ENCODE measurements around the gene SMIM5. TPM values are rescaled to one million over a fixed set of nuclear protein-coding genes. Genes with fewer than 3 reads are reported as not detected.

SMIM5 gene
- total and polyA plus RNA-seq, 9 of the 15 experiments (the other 6 are each of a cell fraction or from before 2014, with no cell fraction given): 0.08 TPM; not detected in 8

DNA sequence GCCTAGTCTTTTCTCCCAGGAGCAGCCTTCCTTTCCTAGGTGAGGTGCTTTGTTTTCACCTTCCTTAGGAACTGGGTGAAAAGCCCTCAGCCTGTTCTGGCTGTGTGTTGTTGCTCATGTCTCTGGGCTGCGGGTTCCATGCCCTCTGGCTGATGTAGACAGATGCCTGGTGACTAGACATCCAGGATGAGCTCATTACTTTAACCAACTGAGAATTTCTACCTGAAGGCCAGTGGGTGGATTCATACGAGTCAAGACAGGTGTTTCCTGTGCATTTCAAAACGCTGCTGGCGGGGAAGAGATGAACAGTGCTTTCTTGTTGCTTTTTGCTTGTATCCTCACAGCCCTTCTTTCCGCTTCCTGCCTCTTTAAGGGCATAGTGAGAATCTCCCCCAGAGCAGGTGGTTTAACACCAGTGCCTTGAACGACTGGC is 56.2 kb downstream of the SMIM5 start:
- BruUV-seq (replicated peaks): no TSS peak
- H3K4me1 ChIP-seq (replicated peaks in 1 of 2; ENCODE audit: control insufficient read depth in 2 of 2, insufficient read depth in 2 of 2, low read length in 2 of 2): peaks cover 0 to 3% of the 10 kb centered on the region in 2 experiments; a peak in 2 of 5 replicates
- ATAC-seq (no peak), FAIRE-seq (no peak), DNase-seq (ENCODE audit: extremely low read depth in 1 of 4, low spot score in 3 of 4) (no peak)
- peaks cover 30% of the 10 kb centered on the region for H3K79me2 ChIP-seq (ENCODE audit: control insufficient read depth, insufficient read depth, low read length)
- no peak overlapping the region for H3K9ac ChIP-seq (ENCODE audit: insufficient read depth in 1 of 2, low read depth in 2 of 2, low read length in 2 of 2)
- H3K4me3 ChIP-seq: no peak overlapping the region
- 92% methylated on average over 6 of the region's 6 CpGs for WGBS (ENCODE audit: insufficient coverage, low coverage, missing lambda C conversion rate)
- peaks cover 13% of the 10 kb centered on the region; the same call in 1 of the 2 replicates for H4K20me1 ChIP-seq (replicated peaks; ENCODE audit: control insufficient read depth, insufficient read depth, low read length)
- peaks cover 65% of the 10 kb centered on the region for H3K36me3 ChIP-seq (ENCODE audit: control insufficient read depth, insufficient read depth, low read length)
- CTCF ChIA-PET (ENCODE audit: low intra/inter-chr PET ratio): no interaction called here
- peaks cover 7% of the 10 kb centered on the region for H3K9me1 ChIP-seq (ENCODE audit: control insufficient read depth, insufficient read depth, low read length)
- TF ChIP-seq ZNF197 (CRISPR knock-in tag; IDR thresholded peaks at IDR 0.05; ENCODE audit: low read depth) (no peak), ELF2 (CRISPR knock-in tag; IDR thresholded peaks at IDR 0.05) (no peak), SIN3A (IDR thresholded peaks at IDR 0.05; ENCODE audit: borderline replicate concordance in 2 of 2, control insufficient read depth in 1 of 2, low read depth in 2 of 2, low read length in 2 of 2) (no peak), XRCC3 (IDR thresholded peaks at IDR 0.05) (no peak), ZNF384 (IDR thresholded peaks at IDR 0.05; ENCODE audit: low read depth, low read length) (no peak), ZC3H8 (IDR thresholded peaks at IDR 0.05) (no peak), ZNF316 (IDR thresholded peaks at IDR 0.05) (no peak), TEAD4 (IDR thresholded peaks at IDR 0.05; ENCODE audit: low read length) (no peak), TEAD4 (CRISPR knock-in tag; IDR thresholded peaks at IDR 0.05; ENCODE audit: borderline replicate concordance) (no peak), LCOR (CRISPR knock-in tag; IDR thresholded peaks at IDR 0.05) (no peak), SMAD1 (IDR thresholded peaks at IDR 0.05; ENCODE audit: low read depth, low read length, partially characterized antibody) (no peak)
- TF ChIP-seq, protein P1, sequence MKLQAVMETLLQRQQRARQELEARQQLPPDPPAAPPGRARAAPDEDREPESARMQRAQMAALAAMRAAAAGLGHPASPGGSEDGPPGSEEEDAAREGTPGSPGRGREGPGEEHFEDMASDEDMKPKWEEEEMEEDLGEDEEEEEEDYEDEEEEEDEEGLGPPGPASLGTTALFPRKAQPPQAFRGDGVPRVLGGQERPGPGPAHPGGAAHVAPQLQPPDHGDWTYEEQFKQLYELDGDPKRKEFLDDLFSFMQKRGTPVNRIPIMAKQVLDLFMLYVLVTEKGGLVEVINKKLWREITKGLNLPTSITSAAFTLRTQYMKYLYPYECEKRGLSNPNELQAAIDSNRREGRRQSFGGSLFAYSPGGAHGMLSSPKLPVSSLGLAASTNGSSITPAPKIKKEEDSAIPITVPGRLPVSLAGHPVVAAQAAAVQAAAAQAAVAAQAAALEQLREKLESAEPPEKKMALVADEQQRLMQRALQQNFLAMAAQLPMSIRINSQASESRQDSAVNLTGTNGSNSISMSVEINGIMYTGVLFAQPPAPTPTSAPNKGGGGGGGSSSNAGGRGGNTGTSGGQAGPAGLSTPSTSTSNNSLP (IDR thresholded peaks at IDR 0.05; ENCODE audit: borderline replicate concordance, low read depth, low read length): no peak
- POLR2A ChIA-PET: interaction anchor here (0.6 kb wide), 1 partner anchor 29 kb away, joined by 3 read pairs; no protein-coding TSS in a partner anchor
- no peaks in the 10 kb centered on the region for H3K27me3 ChIP-seq (ENCODE audit: control insufficient read depth in 2 of 2, insufficient read depth in 2 of 2, low read length in 2 of 2)
- in situ Hi-C loops (cut with MboI) (no loop called here), intact Hi-C loops (cut with micrococcal nuclease) (no loop called here)
- no peaks in the 10 kb centered on the region for H3K9me3 ChIP-seq (replicated peaks; ENCODE audit: control insufficient read depth, insufficient read depth, low read depth, low read length)
- no peak overlapping the region for H2AFZ ChIP-seq (ENCODE audit: low read depth, low read length)
- no peak overlapping the region for H3K4me2 ChIP-seq (ENCODE audit: insufficient read depth, low read length)
- H3K27ac ChIP-seq (ENCODE audit: extremely low read depth, low read depth, low read length): no peak overlapping the region

Other genes starting within 250 kb of the SMIM5 start
Only the 7 nearest of the 14 such genes appear.
- 2.3 and 3.5 TPM in 2 replicates for gene CASKIN2, start 117.9 kb upstream of the SMIM5 start, total RNA-seq (2014; rRNA removed)
- gene CASKIN2, start 117.9 kb upstream of the SMIM5 start, total RNA-seq (2014; rRNA removed; fragmentation: Illumina TruSeq; extraction: Trizol): 1.1 and 1.3 TPM in 2 replicates
- 2.1 and 2.3 TPM in 2 replicates for gene CASKIN2, start 117.9 kb upstream of the SMIM5 start, total RNA-seq (2015; rRNA removed; fragmentation: Illumina TruSeq; extraction: Trizol)
- 12.2 and 14.5 TPM in 2 replicates for gene CASKIN2, start 117.9 kb upstream of the SMIM5 start, total RNA-seq (2021)
- 1.9 and 2.2 TPM in 2 replicates for gene CASKIN2, start 117.9 kb upstream of the SMIM5 start, polyA plus RNA-seq (2011; rRNA removed)
- gene CASKIN2, start 117.9 kb upstream of the SMIM5 start, polyA plus RNA-seq (2014; fragmentation: Illumina TruSeq; extraction: Trizol): 2.5 and 5.7 TPM in 2 replicates
- gene CASKIN2, start 117.9 kb upstream of the SMIM5 start, polyA plus RNA-seq (2014; fragmentation: Nextera tagmentation; extraction: Ambion mirVana): under 1 TPM; 0.01 to 0.04 TPM
- 3.0 and 5.1 TPM in 2 replicates for gene CASKIN2, start 117.9 kb upstream of the SMIM5 start, polyA plus RNA-seq (2014; rRNA removed)
- 53.0 and 81.0 TPM in 2 replicates for gene TSEN54, start 116.9 kb upstream of the SMIM5 start, total RNA-seq (2014; rRNA removed)
- gene TSEN54, start 116.9 kb upstream of the SMIM5 start, total RNA-seq (2014; rRNA removed; fragmentation: Illumina TruSeq; extraction: Trizol): 34.6 and 48.9 TPM in 2 replicates
- gene TSEN54, start 116.9 kb upstream of the SMIM5 start, total RNA-seq (2015; rRNA removed; fragmentation: Illumina TruSeq; extraction: Trizol): 35.6 and 37.2 TPM in 2 replicates
- gene TSEN54, start 116.9 kb upstream of the SMIM5 start, total RNA-seq (2021): 58.0 and 64.3 TPM in 2 replicates
- 57.6 and 62.0 TPM in 2 replicates for gene TSEN54, start 116.9 kb upstream of the SMIM5 start, polyA plus RNA-seq (2011; rRNA removed)
- gene TSEN54, start 116.9 kb upstream of the SMIM5 start, polyA plus RNA-seq (2014; fragmentation: Illumina TruSeq; extraction: Trizol): 40.0 and 41.6 TPM in 2 replicates
- gene TSEN54, start 116.9 kb upstream of the SMIM5 start, polyA plus RNA-seq (2014; fragmentation: Nextera tagmentation; extraction: Ambion mirVana): 10 to 100 TPM in 1 of 2 experiments, 1 to 10 TPM in 1; 5.9 to 13.6 TPM
- gene TSEN54, start 116.9 kb upstream of the SMIM5 start, polyA plus RNA-seq (2014; rRNA removed): 55.6 and 62.6 TPM in 2 replicates
- 17.9 and 19.5 TPM in 2 replicates for gene LLGL2, start 107.7 kb upstream of the SMIM5 start, total RNA-seq (2014; rRNA removed)
- gene LLGL2, start 107.7 kb upstream of the SMIM5 start, total RNA-seq (2014; rRNA removed; fragmentation: Illumina TruSeq; extraction: Trizol): 1.8 and 3.0 TPM in 2 replicates
- gene LLGL2, start 107.7 kb upstream of the SMIM5 start, total RNA-seq (2015; rRNA removed; fragmentation: Illumina TruSeq; extraction: Trizol): 10.2 and 11.8 TPM in 2 replicates
- gene LLGL2, start 107.7 kb upstream of the SMIM5 start, total RNA-seq (2021): 24.4 and 25.2 TPM in 2 replicates
- gene LLGL2, start 107.7 kb upstream of the SMIM5 start, polyA plus RNA-seq (2011; rRNA removed): 12.5 and 16.0 TPM in 2 replicates
- gene LLGL2, start 107.7 kb upstream of the SMIM5 start, polyA plus RNA-seq (2014; fragmentation: Illumina TruSeq; extraction: Trizol): 3.7 and 14.7 TPM in 2 replicates
- 1 to 10 TPM in 1 of 2 experiments, under 1 TPM in 1; 0.32 to 1.3 TPM for gene LLGL2, start 107.7 kb upstream of the SMIM5 start, polyA plus RNA-seq (2014; fragmentation: Nextera tagmentation; extraction: Ambion mirVana)
- 17.7 and 23.7 TPM in 2 replicates for gene LLGL2, start 107.7 kb upstream of the SMIM5 start, polyA plus RNA-seq (2014; rRNA removed)
- 0.05 and 0.24 TPM in 2 replicates for gene MYO15B, start 45.6 kb upstream of the SMIM5 start, total RNA-seq (2014; rRNA removed)
- 1.2 TPM in 1 of 2 replicates, not detected in the other for gene MYO15B, start 45.6 kb upstream of the SMIM5 start, total RNA-seq (2014; rRNA removed; fragmentation: Illumina TruSeq; extraction: Trizol)
- gene MYO15B, start 45.6 kb upstream of the SMIM5 start, total RNA-seq (2015; rRNA removed; fragmentation: Illumina TruSeq; extraction: Trizol): 0.83 TPM in 2 replicates
- gene MYO15B, start 45.6 kb upstream of the SMIM5 start, total RNA-seq (2021): 1.5 and 3.1 TPM in 2 replicates
- gene MYO15B, start 45.6 kb upstream of the SMIM5 start, polyA plus RNA-seq (2011; rRNA removed): 0.82 and 1.2 TPM in 2 replicates
- gene MYO15B, start 45.6 kb upstream of the SMIM5 start, polyA plus RNA-seq (2014; fragmentation: Illumina TruSeq; extraction: Trizol): 0.12 and 0.76 TPM in 2 replicates
- not detected for gene MYO15B, start 45.6 kb upstream of the SMIM5 start, polyA plus RNA-seq (2014; fragmentation: Nextera tagmentation; extraction: Ambion mirVana)
- gene MYO15B, start 45.6 kb upstream of the SMIM5 start, polyA plus RNA-seq (2014; rRNA removed): 0.98 and 1.5 TPM in 2 replicates
- 25.2 and 26.8 TPM in 2 replicates for gene RECQL5, start 33.7 kb downstream of the SMIM5 start, total RNA-seq (2014; rRNA removed)
- 12.3 and 14.5 TPM in 2 replicates for gene RECQL5, start 33.7 kb downstream of the SMIM5 start, total RNA-seq (2014; rRNA removed; fragmentation: Illumina TruSeq; extraction: Trizol)
- gene RECQL5, start 33.7 kb downstream of the SMIM5 start, total RNA-seq (2015; rRNA removed; fragmentation: Illumina TruSeq; extraction: Trizol): 15.2 and 15.9 TPM in 2 replicates
- gene RECQL5, start 33.7 kb downstream of the SMIM5 start, total RNA-seq (2021): 34.8 and 35.7 TPM in 2 replicates
- gene RECQL5, start 33.7 kb downstream of the SMIM5 start, polyA plus RNA-seq (2011; rRNA removed): 16.4 and 20.4 TPM in 2 replicates
- gene RECQL5, start 33.7 kb downstream of the SMIM5 start, polyA plus RNA-seq (2014; fragmentation: Illumina TruSeq; extraction: Trizol): 23.1 and 27.9 TPM in 2 replicates
- 1 to 10 TPM; 4.1 to 5.8 TPM for gene RECQL5, start 33.7 kb downstream of the SMIM5 start, polyA plus RNA-seq (2014; fragmentation: Nextera tagmentation; extraction: Ambion mirVana)
- 23.1 and 27.1 TPM in 2 replicates for gene RECQL5, start 33.7 kb downstream of the SMIM5 start, polyA plus RNA-seq (2014; rRNA removed)
- 57.9 and 59.7 TPM in 2 replicates for gene SAP30BP, start 33.9 kb downstream of the SMIM5 start, total RNA-seq (2014; rRNA removed)
- gene SAP30BP, start 33.9 kb downstream of the SMIM5 start, total RNA-seq (2014; rRNA removed; fragmentation: Illumina TruSeq; extraction: Trizol): 45.3 and 51.8 TPM in 2 replicates
- 62.4 and 64.7 TPM in 2 replicates for gene SAP30BP, start 33.9 kb downstream of the SMIM5 start, total RNA-seq (2015; rRNA removed; fragmentation: Illumina TruSeq; extraction: Trizol)
- gene SAP30BP, start 33.9 kb downstream of the SMIM5 start, total RNA-seq (2021): 60.6 and 71.7 TPM in 2 replicates
- 69.3 and 70.7 TPM in 2 replicates for gene SAP30BP, start 33.9 kb downstream of the SMIM5 start, polyA plus RNA-seq (2011; rRNA removed)
- 90.8 and 91.7 TPM in 2 replicates for gene SAP30BP, start 33.9 kb downstream of the SMIM5 start, polyA plus RNA-seq (2014; fragmentation: Illumina TruSeq; extraction: Trizol)
- 100 to 1,000 TPM; 103 to 154 TPM for gene SAP30BP, start 33.9 kb downstream of the SMIM5 start, polyA plus RNA-seq (2014; fragmentation: Nextera tagmentation; extraction: Ambion mirVana)
- gene SAP30BP, start 33.9 kb downstream of the SMIM5 start, polyA plus RNA-seq (2014; rRNA removed): 67.8 and 86.4 TPM in 2 replicates
- gene ITGB4, start 88.0 kb downstream of the SMIM5 start, total RNA-seq (2014; rRNA removed): 0.05 and 0.82 TPM in 2 replicates
- not detected in 2 replicates for gene ITGB4, start 88.0 kb downstream of the SMIM5 start, total RNA-seq (2014; rRNA removed; fragmentation: Illumina TruSeq; extraction: Trizol)
- 0.25 and 0.26 TPM in 2 replicates for gene ITGB4, start 88.0 kb downstream of the SMIM5 start, total RNA-seq (2015; rRNA removed; fragmentation: Illumina TruSeq; extraction: Trizol)
- gene ITGB4, start 88.0 kb downstream of the SMIM5 start, total RNA-seq (2021): 0.89 and 2.8 TPM in 2 replicates
- gene ITGB4, start 88.0 kb downstream of the SMIM5 start, polyA plus RNA-seq (2011; rRNA removed): 0.95 and 1.3 TPM in 2 replicates
- gene ITGB4, start 88.0 kb downstream of the SMIM5 start, polyA plus RNA-seq (2014; fragmentation: Illumina TruSeq; extraction: Trizol): 0.58 and 0.86 TPM in 2 replicates
- not detected for gene ITGB4, start 88.0 kb downstream of the SMIM5 start, polyA plus RNA-seq (2014; fragmentation: Nextera tagmentation; extraction: Ambion mirVana)
- gene ITGB4, start 88.0 kb downstream of the SMIM5 start, polyA plus RNA-seq (2014; rRNA removed): 0.93 and 1.2 TPM in 2 replicates